Measurements from ENCODE around the gene DHRS3. TPM values are rescaled to one million over a fixed set of nuclear protein-coding genes. Genes with fewer than 3 reads are reported as not detected.

Gene DHRS3
- total RNA-seq, 1 experiment from 2014 or later = 154 TPM

- TF ChIP-seq, protein P1, sequence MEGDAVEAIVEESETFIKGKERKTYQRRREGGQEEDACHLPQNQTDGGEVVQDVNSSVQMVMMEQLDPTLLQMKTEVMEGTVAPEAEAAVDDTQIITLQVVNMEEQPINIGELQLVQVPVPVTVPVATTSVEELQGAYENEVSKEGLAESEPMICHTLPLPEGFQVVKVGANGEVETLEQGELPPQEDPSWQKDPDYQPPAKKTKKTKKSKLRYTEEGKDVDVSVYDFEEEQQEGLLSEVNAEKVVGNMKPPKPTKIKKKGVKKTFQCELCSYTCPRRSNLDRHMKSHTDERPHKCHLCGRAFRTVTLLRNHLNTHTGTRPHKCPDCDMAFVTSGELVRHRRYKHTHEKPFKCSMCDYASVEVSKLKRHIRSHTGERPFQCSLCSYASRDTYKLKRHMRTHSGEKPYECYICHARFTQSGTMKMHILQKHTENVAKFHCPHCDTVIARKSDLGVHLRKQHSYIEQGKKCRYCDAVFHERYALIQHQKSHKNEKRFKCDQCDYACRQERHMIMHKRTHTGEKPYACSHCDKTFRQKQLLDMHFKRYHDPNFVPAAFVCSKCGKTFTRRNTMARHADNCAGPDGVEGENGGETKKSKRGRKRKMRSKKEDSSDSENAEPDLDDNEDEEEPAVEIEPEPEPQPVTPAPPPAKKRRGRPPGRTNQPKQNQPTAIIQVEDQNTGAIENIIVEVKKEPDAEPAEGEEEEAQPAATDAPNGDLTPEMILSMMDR (conservative IDR thresholded peaks at IDR 0.05) = no peak
- no peak for TF ChIP-seq EZH2 (IDR thresholded peaks at IDR 0.05; ENCODE audit: low read depth)
- H3K27ac ChIP-seq = no peak overlapping the region
- no peaks in the 10 kb centered on the region for H3F3A ChIP-seq (ENCODE audit: insufficient read depth, low read depth)
- H3K36me3 ChIP-seq (ENCODE audit: low read depth) = no peaks in the 10 kb centered on the region
- no peaks in the 10 kb centered on the region for H3K79me2 ChIP-seq (ENCODE audit: low read depth)
- ChIA-PET CTCF (interaction anchor here (0.7 kb wide), 1 partner anchor 340 kb away, joined by 5 read pairs; no protein-coding TSS in a partner anchor), POLR2A (ENCODE audit: unreplicated experiment) (no interaction called here)
- 0 out of 2 replicates have a peak, but pooled peaks cover 2% of the 10 kb centered on the region for H3K9me3 ChIP-seq (ENCODE audit: insufficient read depth, low read depth)
- no peaks in the 10 kb centered on the region for H3K27me3 ChIP-seq (ENCODE audit: insufficient read depth, low read depth)
- no peaks in the 10 kb centered on the region for H3K4me1 ChIP-seq (replicated peaks; ENCODE audit: insufficient read depth)
- no peaks in the 10 kb centered on the region for H3K9me2 ChIP-seq (ENCODE audit: insufficient read depth)
- H2AFZ ChIP-seq = no peak overlapping the region
- DNase-seq = no peak
- H4K20me1 ChIP-seq (ENCODE audit: insufficient read depth) = no peaks in the 10 kb centered on the region
- no peak overlapping the region for H3K4me2 ChIP-seq
- no peak overlapping the region for H3K4me3 ChIP-seq
- BruUV-seq (replicated peaks) = no TSS peak
- intact Hi-C loops (cut with micrococcal nuclease; ENCODE audit: unreplicated experiment) = no loop called here
Observed at GRCh38 chr1:12637693-12638092, 19.7 kb upstream of the DHRS3 start.

DNA sequence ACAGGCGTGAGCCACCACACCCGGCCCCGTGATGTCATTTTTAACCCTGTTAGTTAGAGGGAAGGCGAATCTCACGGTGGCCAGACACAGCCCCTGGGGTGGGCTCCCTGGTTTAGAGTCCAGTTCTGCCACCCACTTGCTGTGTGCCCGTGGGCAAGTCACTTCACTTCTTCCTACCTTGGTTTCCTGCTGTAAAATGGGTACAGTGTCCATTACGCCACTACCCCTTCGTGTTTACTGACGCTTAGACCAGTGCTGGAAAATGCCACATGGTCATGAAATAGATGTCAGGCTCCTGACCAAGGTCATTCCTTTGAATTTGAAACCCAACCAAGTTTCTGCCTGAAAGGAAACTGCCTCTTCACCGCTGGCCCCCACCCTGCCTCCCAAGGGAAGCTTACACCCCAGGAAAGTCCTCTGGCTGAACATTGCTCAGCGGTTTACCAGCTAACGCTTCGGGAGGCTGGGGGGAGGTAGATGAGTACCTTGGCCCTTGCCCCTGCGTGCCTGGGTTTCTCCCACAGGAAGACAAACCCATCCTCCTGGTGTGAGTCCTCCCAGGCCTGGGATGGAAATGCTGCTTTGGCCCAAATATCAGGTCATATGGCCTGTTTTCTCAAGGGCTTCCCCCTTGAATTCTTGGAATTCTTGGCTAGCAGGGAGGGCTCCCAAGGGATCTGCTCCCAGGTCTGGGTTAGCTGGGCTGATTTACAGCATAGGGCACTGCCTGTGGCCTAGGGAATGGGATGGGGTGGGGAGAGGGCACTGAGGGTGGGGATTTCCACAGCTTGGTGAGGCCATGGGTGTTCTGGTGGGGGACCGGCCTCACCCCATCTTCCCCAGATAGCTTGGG lies 18.3 kb upstream of the DHRS3 start:
- TF ChIP-seq EZH2 (IDR thresholded peaks at IDR 0.05; ENCODE audit: low read depth) = no peak
- TF ChIP-seq, protein P1 (conservative IDR thresholded peaks at IDR 0.05) = no peak
- Histone ChIP-seq H3K4me2 (no peak overlapping the region), H3K27ac (no peak overlapping the region), H3F3A (ENCODE audit: insufficient read depth, low read depth) (no peaks in the 10 kb centered on the region), H3K4me1 (replicated peaks; ENCODE audit: insufficient read depth) (no peaks in the 10 kb centered on the region), H2AFZ (no peak overlapping the region), H3K4me3 (no peak overlapping the region), H3K9me2 (ENCODE audit: insufficient read depth) (no peaks in the 10 kb centered on the region), H4K20me1 (ENCODE audit: insufficient read depth) (no peaks in the 10 kb centered on the region), H3K79me2 (ENCODE audit: low read depth) (no peaks in the 10 kb centered on the region), H3K27me3 (ENCODE audit: insufficient read depth, low read depth) (no peaks in the 10 kb centered on the region), H3K36me3 (ENCODE audit: low read depth) (no peaks in the 10 kb centered on the region), H3K9me3 (ENCODE audit: insufficient read depth, low read depth) (0 out of 2 replicates have a peak, but pooled peaks cover 2% of the 10 kb centered on the region)
- intact Hi-C loops (cut with micrococcal nuclease; ENCODE audit: unreplicated experiment) = no loop called here
- POLR2A ChIA-PET (ENCODE audit: unreplicated experiment) = no interaction called here
- DNase-seq = no peak
- CTCF ChIA-PET = no interaction called here
- no TSS peak for BruUV-seq (replicated peaks)

- no peaks in the 10 kb centered on the region for H3K4me1 ChIP-seq (replicated peaks; ENCODE audit: insufficient read depth)
- POLR2A ChIA-PET (ENCODE audit: unreplicated experiment) = no interaction called here
Observed at GRCh38 chr1:12634696-12635202, 16.7 kb upstream of the DHRS3 start.

More at GRCh38 chr1:12634696-12635202, 16.7 kb upstream of the DHRS3 start:
- no peaks in the 10 kb centered on the region for H3K36me3 ChIP-seq (ENCODE audit: low read depth)
- no peaks in the 10 kb centered on the region for H3K79me2 ChIP-seq (ENCODE audit: low read depth)
- H3K9me3 ChIP-seq (ENCODE audit: insufficient read depth, low read depth) = 0 out of 2 replicates have a peak, but pooled peaks cover 2% of the 10 kb centered on the region
- no TSS peak for BruUV-seq (replicated peaks)
- DNase-seq = no peak
- no peaks in the 10 kb centered on the region for H3K27me3 ChIP-seq (ENCODE audit: insufficient read depth, low read depth)
- no peaks in the 10 kb centered on the region for H4K20me1 ChIP-seq (ENCODE audit: insufficient read depth)
- intact Hi-C loops (cut with micrococcal nuclease; ENCODE audit: unreplicated experiment) = no loop called here
- H2AFZ ChIP-seq = no peak overlapping the region
- no peak overlapping the region for H3K27ac ChIP-seq
- H3K4me2 ChIP-seq = no peak overlapping the region
- H3F3A ChIP-seq (ENCODE audit: insufficient read depth, low read depth) = no peaks in the 10 kb centered on the region
- H3K9me2 ChIP-seq (ENCODE audit: insufficient read depth) = no peaks in the 10 kb centered on the region
- H3K4me3 ChIP-seq = no peak overlapping the region
- TF ChIP-seq EZH2 (IDR thresholded peaks at IDR 0.05; ENCODE audit: low read depth) = no peak
- TF ChIP-seq, protein P1 (conservative IDR thresholded peaks at IDR 0.05) = no peak
- CTCF ChIA-PET = no interaction called here

Measured in PC-9 (cell line).